Inferior parietal cortex (tissue), 1 donor: ENCODE results near the gene LGALS3BP.

ENCODE experiments used
- DNase-seq: peaks from one replicate; pipeline ENCODE4 v3.0.0-alpha.2; 2016; ENCODE audit errors: extremely low spot score

Gene LGALS3BP

DNA sequence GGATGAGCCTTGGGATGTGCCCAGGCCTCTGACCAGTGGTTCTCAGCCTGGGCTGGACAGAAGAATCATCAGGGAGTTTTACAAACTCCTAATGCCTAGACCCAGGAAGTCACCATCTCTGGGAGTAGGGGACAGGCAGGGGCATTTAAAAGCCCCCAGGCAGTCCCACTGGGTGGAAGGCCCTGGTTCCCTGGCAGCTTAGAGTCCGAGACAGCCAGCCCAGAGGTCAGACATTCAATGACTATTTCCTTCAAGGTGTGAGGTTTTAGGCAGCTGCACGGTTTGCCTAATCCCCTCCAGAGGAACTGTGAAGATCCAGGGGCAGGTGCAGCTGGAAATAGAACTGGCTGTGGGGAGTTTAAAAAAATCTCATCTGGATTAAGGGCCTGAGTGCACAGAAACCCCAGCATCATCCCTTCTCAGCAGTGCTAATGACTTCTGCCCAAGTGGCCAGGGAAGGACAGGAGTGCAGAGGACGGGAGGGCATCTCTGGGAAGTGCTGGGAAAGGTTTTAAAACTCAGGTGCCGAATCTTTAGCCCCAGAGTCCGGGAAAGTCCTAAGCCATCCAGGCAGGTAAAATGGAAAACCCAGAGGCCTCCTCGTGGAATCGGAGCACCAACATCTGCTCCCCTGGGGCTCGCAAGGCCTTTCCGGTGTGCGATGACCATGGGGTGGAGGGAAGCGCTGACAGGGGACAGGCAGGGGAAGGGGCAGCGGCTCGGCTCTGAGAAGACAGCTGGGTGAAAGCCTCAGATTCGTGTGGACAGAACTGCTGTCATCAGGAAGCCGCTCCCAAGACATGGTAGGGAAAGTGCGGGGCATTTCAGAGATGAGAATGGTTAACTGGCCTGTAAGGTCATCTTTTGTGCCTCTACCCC is 1.5 kb upstream of the LGALS3BP start:
- DNase-seq: no peak

DNA sequence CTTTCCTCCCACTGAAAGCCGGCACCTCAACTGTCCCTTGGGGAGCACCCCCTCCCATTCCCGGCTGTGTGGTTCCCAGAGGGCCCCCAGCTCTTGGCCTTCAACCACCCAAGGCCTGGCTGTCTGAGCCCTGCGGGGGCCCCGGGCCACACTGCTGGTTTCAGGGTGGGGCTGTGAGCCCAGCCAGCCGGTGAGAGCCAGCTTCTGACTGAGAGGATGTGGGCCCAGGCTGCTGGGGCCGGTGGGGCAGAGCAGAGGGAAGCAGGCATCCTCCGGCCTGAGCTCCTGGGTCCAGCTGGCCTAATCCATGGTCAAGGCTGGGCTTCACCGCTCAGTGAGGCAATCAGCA is 875 bp upstream of the LGALS3BP start:
- no peak for DNase-seq

DNA sequence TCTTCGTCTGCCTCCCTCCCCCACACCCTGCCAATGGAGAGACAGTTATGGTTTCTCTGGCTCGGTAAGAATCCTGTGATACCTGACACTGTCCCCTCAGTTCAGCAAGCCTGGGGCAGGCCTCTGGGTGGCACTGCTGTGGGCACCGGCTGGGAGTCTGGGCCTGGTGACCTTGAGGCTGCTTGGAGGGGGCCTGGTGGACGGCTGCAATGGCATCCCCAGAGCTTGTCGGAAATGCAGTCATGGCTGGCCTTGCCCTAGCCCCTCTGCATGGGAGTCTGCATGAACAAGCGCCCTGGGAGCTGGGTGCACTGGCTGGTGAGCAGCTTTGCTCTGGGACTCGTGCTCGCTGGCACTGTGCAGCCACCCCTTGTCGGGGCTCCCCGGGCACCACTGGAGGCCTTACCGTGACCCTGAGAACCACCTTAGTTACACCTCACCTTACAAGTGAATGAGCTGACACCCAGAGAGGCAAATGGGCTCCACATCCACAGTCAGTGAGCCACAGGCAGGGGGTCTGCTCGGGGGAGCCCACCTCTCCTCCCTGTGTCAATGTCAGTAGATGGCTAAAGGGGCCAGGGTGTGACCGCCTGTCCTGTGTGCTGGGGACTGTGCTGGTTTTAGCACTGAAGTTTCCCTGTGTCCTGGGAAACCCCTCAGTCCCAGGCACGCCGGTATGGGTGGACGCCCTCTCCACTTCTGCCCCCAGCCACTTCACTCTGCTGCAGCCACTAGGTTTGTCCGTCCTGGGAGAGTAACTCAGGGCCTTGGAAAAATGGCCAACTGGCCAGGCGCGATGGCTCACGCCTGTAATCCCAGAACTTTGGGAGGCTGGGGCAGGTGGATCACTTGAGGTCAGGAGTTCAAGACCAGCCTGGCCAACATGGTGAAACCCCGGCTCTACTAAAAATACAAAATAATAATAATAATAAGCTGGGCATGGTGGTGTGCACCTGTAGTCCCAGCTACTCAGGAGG is 1.4 kb downstream of the LGALS3BP start:
- DNase-seq: no peak

DNA sequence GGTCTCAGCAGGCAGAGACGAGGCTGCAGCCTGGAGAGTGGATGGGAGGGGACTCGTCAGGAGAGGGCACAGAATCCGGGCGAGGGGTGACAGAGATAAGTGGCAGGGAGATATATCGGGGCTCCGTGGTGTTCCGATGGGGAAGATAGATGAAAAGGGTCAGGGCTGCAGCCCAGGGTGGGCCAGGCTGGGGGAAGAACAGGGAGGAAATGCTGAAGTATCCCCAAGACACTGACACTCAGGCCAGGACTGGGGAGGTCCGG is 2.1 kb downstream of the LGALS3BP start:
- DNase-seq: no peak

DNA sequence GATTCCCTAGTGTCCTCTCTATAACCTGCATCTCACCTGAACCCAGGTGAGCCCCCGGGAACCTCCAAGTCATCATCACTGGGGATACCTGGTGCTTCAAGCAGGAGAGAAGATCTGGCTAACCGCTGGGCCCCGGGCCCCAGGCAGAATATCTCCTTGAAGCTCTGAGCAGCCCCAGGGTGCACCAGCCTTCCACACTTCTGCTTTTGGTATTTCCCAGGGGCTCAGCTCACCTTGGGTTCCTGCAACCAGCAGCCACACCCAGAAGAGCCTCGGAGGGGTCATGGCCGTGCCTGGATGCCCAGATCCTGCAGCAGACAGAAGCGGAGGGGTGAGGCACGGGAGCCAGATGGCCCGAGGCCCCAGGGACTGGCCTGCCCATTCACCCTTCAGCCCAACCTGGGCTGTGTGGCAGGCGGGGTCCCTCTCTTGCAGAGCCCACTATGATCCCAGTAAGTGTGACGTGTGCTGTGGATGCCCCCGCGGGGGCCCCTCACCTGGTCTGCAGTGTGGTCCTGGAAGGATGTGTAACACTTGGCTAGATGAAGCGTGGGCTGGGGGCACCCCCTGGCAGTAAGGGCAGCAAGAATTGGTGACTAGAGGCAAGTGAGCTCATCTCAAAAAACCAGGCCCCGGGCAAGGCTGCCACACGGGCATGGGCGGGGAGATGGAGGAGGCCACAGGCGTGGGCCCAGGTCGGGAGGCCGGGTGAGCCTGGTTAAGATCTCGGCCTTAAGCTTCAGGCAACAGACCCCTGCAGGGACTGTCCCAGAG is 2.6 kb downstream of the LGALS3BP start:
- DNase-seq: no peak

DNA sequence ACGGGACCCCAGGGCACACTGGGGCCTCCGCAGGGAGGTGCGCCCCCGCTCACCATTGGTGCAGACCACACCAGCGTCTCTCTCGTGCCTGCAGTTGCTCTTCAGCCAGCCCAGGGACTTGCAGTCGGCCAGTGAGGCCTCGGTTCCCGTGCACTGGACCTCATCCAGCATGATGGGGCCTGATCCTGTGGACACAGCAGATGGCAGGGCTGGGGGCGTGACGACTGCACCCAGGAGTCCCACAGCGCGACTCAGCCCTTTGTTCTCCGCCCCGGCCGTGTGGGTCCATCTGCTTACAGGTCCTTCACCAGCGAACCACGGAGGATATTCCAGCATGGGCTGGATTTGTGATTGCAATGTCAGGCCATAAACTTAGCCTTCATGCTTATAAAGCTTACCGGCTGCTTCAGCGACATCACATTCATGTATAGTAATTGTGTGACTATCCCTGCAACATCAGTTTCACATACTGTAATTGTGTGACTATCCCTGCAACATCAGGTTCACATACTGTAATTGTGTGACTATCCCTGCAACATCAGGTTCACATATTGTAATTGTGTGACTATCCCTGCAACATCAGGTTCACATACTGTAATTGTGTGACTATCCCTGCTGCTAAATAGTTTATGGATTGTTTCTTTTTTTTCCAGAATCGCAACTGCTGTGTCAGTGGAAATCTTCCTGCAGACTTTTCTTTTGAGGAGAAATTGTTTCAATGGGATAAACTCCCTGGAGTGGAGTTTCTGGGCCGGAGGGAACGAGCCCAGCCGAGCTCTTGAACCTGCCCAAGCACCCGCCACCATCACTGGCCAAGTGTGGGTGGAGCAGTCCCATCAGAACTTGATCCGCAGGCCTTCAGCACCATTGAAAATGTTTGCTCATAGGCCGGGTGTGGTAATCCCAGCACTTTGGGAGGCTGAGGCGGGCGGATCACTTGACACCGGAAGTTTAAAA is 4.8 kb downstream of the LGALS3BP start:
- DNase-seq: peak; percentile 39

DNA sequence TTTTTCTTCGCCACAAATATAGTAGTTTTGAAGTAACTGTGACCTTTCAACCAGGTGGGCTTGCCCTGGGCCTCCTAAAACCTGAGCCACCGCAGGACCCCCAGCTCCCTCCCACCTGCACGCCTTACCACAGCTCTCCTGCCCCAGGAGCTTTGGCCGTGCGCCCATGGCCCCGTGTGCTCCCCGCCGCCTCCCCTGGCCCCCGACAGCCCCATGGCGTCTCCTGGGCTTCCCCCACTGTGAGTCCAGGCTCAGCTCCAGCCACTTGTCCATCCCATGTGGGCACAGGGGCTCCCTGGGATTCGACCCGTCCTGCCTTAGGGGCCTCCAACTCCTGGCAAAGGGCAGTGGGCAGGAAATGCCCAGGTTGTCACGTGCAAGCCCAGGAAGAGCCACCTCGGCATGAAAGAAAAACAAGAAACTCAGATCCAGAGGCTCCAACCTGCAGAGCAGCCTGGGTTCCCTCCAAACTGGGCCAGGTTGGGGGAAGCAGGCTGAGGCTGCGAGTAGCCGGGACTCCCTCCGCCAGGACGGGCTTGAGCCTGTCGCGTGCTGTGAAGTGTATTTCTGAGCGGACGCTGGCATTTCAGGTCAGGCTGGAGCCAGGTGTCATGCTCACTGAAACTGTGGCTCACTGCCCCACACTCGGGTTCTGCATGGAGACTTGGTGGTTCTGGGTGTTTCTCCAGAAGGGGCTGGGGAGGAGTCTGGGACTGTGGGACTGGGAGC is 5.8 kb downstream of the LGALS3BP start:
- DNase-seq: no peak

DNA sequence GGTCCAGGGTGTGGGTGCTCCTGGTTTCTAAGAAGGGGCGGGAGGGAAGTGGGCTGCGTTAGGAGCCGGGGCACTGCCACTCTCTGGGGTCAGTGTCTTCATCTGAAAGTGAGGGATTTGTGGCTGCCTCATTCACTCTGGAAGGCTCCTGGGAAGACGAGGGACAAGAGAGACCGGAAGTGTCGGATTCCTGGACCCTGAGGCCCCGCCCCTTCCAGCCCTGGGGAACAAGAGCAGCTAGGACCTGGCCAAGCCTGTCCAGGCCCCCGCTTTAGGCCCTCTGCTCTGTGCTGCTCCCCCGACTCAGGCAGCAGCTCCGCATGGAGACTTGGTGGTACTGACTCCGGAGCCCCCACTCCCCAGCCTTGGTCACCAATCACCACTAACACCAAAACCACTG is 6.5 kb downstream of the LGALS3BP start:
- no peak for DNase-seq

DNA sequence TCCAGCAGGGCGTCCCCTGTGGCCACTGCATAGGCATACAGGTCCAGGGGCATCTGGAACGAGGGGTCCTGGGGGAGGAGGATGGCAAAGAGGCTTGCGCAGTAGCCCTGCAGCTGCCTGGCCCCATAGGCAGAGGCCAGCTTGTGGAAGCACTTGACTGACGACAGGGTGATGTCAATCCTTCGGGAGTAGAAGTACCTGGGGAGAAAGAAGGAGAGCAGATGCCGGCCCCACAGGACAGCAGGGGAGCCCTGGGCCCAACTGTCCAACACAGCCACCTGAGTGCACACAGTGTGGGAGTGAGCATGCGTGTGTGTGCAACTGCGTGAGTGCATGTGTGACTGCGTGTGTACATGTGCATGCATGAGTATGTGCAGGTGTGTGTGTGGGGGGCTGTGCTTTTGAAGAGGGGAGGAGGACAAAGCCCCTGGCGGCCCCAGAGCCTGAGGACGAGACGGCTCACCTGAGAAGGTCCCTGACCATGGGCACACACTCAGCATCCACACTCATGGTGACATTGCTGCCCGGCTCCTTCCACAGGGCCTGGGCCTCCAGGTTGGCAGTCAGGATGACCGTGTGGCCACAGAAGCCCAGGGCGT is 7.1 kb downstream of the LGALS3BP start:
- no peak for DNase-seq

DNA sequence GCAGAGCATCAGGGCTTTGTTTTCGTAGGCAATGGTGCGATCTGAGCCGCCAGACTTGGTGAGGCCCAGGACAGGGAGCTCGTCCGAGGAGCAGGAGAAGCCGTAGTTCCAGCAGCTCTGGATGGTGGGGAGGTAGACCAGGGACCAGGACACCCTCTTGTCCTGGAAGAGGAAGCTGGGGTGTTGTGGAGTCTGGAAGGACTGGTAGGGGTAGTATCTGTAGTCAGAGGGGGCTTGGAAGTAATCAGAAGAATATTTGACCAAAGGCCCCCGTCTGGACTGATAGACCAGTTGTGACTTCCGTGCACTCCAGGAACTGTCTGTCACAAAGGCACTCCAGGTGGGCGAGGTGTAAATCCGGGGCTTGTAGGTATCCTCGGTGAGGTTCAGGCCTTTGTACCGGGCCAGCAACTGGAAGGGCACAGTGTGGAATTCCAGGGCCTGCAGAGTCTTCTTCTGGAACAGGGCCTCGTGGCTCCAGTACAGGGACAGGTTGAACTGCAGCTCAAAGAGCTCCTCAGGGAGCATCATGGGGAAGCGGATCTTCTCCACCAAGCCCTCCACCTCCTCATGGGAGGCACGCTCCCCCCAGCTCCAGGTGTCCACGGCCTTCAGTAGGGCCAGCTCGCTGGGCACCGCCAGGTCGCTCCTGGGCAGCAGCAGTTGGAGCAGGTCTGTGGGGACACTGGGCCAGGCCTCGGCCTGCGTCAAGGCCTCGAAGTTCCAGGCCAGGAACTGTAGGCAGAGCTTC is 7.8 kb downstream of the LGALS3BP start:
- no peak for DNase-seq

DNA sequence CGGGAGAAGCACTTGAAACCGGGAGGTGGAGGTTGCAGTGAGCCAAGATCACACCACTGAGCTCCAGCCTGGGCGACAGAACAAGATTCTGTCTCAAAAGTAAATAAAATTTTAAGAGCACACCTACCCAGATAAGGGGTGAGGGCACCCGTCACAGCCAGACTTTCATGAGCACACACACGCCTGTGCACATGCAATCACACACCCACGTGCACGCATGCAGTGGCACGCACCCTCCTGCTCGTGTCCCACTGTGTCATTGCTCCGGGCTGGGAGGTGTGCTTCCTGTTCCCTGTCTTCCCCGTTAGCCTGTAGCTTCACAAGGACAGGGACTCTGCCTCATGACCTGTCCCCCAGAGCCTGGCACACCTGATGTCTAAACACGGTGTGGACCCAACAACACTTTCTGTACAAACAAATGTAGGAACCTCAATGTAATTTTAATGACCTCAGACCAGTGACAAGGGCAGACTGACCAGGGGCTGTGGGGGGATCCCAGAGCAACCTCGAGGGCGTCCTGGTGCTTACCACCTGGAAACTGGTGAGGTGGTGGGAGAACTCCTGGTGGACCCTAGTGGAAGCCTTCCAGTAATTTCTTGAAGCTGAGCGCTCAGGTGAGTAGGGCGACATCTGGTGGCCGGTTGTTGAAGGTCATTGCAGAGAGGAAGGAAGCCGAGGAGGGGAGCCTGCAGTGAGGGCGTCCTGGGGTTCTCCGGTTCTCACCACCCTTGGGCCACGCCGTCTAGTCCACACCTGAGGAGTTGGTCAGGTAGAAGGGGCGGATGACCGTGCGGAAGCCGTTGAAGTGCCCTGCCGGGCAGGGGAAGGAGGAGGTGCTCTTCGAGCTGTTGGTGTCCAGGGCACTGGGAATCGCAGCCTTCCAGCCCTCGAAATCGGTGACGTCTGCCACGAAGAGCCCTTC is 8.6 kb downstream of the LGALS3BP start:
- peak; percentile 89 for DNase-seq

DNA sequence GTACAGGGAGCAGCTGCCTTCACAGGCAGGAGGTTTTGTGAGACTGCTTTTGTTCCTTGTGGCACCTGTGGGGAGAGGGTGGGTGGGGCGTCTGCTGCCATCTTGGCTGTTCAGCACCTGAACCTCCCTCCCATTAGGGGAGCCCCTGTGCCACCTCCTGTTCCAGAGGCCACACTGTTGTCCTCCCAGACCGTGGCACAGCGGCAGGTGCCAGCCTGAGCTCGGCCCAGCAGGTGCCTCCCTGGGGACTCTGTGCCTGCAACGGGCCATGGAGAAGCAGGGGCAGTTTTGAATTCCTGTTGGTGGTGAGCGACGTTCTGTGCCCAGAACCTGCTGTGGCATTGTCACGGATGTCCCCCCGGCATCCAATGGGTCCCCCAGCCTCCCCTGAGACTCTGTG is 9.9 kb downstream of the LGALS3BP start:
- DNase-seq: no peak

DNA sequence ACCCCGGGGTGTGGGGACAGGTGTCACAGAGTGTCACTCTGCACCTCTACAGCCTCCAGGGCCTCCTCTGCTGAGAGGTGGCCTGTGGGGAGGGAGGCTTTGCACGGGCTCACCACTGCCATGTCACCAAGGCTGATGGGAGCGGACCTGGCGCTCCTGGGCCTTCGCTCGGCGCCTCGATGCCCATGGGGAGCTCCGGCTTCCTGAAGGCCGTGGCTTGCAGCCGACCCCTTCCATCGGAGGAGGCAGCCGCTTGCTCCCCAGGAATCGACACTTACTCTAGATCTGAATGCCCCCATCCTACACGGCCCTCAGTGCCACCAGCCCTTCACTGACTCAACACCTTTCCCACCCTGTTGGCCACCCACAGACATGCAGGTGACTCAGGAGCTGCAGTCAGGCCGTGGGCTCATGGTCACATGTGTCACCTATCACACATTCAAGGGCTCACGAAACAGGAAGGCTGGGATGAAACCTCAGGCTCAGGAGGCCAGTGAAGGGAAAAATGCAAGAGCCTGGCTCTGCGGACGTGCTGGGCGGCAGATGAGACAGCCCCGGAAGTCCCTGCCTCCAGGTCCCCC is 11.9 kb downstream of the LGALS3BP start:
- DNase-seq: no peak

DNA sequence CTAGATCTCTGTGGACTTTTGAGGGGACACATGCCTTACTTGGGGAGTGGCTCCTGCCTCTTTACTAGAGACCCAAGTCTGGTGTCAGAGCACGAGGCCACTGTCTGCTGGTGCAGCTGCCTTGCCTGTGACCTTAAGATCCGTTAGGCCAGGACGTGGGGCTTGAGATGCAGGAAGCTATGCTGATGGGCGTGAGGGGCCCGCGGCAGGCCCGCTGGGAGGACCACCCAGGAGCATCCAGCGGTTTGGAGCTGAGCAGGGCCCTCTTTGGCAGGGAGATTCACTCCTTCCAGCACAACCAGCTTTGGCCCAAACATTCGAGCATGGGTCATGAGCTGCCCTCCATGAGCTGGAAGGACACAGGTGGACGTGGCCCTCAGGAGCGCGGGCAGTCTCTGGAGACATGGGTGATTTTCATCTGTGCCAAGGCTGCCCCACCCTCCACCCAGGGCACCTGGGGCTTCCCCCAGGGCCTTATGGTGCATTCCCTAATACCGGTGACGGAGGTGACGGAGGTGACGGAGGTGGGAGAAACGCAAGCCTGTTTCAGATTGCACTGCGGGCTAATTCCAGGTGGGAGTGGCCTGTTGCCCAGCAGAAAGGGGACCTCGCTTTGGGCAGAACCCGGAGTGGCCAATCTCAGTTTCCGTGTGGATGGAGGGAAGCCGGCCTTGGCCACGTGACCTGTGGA is 12.7 kb downstream of the LGALS3BP start:
- DNase-seq: no peak

DNA sequence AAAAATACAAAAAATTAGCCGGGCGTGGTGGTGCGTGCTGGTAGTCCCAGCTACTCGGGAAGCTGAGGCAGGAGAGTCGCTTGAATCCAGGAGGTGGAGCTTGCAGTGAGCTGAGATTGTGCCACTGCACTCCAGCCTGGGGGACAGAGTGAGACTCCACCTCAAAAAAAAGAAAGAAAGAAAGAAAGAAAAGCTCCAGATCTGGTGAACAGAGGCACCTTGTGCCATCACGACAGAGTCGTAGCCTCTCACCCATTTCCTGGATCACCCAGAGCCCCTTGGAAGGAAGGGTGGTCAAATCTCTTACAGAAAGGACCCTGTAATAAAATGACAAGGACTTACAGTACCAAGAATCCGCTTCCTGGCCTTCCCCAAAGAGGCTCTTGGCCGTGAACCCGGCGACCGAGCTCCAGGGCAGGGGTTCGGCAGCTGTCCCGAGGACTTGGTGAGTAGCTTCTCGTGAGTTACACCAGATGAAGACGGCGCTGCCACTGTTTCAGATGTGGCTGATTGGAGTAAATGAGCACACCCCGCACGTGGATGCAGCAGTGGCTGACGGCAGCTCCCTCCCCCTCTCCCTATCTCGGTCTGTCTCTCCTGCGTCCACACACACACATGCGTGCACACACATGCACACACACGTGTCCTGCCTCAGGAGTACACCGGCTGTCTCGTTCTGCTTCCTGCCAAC is 13.5 kb downstream of the LGALS3BP start:
- no peak for DNase-seq

DNA sequence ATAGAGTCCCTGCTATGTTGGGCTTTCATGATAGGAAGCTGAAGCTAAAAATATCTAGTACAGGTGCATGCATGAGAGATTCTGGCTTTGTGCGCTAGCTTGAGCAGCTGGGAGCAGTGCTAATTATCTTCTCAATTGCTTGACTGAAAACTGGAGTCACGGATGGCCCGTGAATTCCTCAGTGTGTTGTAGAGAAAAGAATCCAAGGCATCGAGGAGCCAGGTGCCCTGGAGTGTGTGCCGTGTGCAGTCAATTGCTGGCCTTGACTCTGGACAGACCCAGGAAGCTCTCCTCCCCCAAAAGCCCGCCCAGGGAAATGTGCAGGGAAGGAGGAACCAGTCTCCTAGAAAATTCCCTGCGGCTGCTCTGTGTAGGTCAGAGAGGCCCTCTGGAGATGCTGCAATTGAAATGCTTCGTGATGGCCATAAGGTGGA is 14.2 kb downstream of the LGALS3BP start:
- DNase-seq: no peak

DNA sequence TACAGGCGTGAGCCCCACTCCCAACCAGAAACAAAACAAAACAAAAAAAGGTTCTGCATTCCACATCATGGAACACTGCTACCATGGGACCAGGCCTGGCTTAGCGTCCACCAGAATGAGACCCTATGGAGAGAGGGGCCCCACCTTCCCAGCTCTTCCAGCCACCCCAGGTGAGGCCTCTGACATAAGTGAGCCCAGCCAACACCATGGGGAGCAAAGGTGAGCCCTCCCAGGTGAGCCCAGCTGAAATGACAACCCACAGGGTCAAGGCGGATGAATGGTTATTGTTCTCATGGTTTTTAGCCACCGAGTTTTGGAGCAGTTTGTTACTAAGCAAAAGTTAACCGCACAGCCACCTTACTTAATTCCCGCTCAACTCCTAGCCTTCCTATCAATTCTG is 16.3 kb downstream of the LGALS3BP start:
- no peak for DNase-seq
